GM18907 (cell line): ENCODE data around the gene PMM1.
"Not testable (repeated sequence)": the region's sequence is repeated elsewhere in the genome, so short reads cannot be mapped to it uniquely, and the experiment has no call there.

Experiments used
- ATAC-seq: cut with Tn5 transposase; IDR thresholded peaks from one replicate; pipeline ENCODE4 v1.9.1; 2021; ENCODE audit warnings: mild to moderate bottlenecking, moderate library complexity; ENCODE audit not compliant: unreplicated experiment

The PMM1 gene

GRCh38 chr22:41564563-41564962 is 25.1 kb downstream of the PMM1 start:
- no peak for ATAC-seq

- ATAC-seq = no peak
Measured at GRCh38 chr22:41563051-41563711, 26.5 kb downstream of the PMM1 start.

- no peak for ATAC-seq
Measured at GRCh38 chr22:41562461-41562860, 27.2 kb downstream of the PMM1 start.

- ATAC-seq = no peak
Measured at GRCh38 chr22:41561788-41562187, 27.9 kb downstream of the PMM1 start.

GRCh38 chr22:41561335-41561734 is 28.3 kb downstream of the PMM1 start:
- ATAC-seq = no peak

GRCh38 chr22:41560095-41560471 is 29.6 kb downstream of the PMM1 start:
- ATAC-seq = no peak

GRCh38 chr22:41558241-41558630 is 31.4 kb downstream of the PMM1 start:
- ATAC-seq = not testable (repeated sequence)

- ATAC-seq = no peak
Measured at GRCh38 chr22:41557401-41558240, 32.0 kb downstream of the PMM1 start.

- ATAC-seq = no peak
Measured at GRCh38 chr22:41556561-41556960, 33.1 kb downstream of the PMM1 start.

GRCh38 chr22:41555325-41555982 is 34.2 kb downstream of the PMM1 start:
- ATAC-seq = no peak

GRCh38 chr22:41551877-41552582 is 37.6 kb downstream of the PMM1 start:
- no peak for ATAC-seq

GRCh38 chr22:41550952-41551491 is 38.6 kb downstream of the PMM1 start:
- no peak for ATAC-seq

GRCh38 chr22:41548830-41549211 is 40.8 kb downstream of the PMM1 start:
- no peak for ATAC-seq

- ATAC-seq = no peak
Measured at GRCh38 chr22:41544671-41545476, 44.8 kb downstream of the PMM1 start.

- ATAC-seq = peak; percentile 86
Measured at GRCh38 chr22:41543854-41544670, 45.6 kb downstream of the PMM1 start, which contains the start of gene POLR3H. Gene POLR3H, minus strand, starts transcription at chr22:41544470. Its CDS starts 369 bp downstream, at chr22:41544101.

- ATAC-seq = no peak
Measured at GRCh38 chr22:41542224-41542623, 47.4 kb downstream of the PMM1 start.

GRCh38 chr22:41541484-41541883 is 48.2 kb downstream of the PMM1 start:
- ATAC-seq = no peak

- ATAC-seq = no peak
Measured at GRCh38 chr22:41540365-41540764, 49.3 kb downstream of the PMM1 start.

GRCh38 chr22:41540006-41540315 is 49.7 kb downstream of the PMM1 start:
- no peak for ATAC-seq
